ENCODE measurements around the gene NUDC. TPM values are rescaled to one million over a fixed set of nuclear protein-coding genes. Genes with fewer than 3 reads are reported as not detected.

Gene NUDC
- total and polyA plus RNA-seq, 9 of the 15 experiments (the other 6 are each of a cell fraction or from before 2014, with no cell fraction given), result 9.8 to 234 (median 149) TPM

DNA sequence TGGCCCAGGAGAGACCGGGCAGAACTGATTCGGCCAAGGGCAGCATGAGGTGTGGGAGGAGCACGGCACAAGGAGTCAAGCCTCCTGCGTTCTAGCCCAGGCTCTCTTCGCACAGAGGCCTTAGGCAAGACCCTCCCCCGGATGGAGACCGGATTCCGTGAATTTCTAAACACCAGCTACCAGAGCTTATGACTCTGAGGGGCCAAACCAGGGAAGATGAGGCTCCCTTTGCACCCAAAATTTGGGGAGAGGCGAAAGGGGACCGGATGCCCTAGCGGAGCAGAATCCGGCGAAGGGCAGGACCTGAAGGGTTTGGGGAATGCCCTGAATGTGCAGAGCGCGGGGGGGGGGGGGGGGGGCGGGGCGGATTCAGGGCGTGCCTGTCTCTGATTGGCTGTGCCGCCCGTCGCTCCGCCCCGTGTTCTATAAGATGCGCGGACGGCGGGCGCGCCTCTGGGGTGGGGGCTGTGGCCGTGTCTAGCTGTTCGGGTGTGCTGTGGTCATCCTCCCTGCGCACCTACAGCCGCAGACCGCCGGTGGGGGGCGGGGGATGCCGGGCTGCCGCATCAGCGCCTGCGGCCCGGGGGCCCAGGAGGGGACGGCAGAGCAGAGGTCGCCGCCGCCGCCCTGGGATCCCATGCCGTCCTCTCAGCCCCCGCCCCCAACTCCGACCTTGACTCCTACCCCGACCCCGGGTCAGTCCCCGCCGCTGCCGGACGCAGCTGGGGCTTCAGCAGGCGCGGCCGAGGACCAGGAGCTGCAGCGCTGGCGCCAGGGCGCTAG lies 71.9 kb downstream of the NUDC start, which contains the start of gene TRNP1 (continued):
- TF ChIP-seq, protein P1, sequence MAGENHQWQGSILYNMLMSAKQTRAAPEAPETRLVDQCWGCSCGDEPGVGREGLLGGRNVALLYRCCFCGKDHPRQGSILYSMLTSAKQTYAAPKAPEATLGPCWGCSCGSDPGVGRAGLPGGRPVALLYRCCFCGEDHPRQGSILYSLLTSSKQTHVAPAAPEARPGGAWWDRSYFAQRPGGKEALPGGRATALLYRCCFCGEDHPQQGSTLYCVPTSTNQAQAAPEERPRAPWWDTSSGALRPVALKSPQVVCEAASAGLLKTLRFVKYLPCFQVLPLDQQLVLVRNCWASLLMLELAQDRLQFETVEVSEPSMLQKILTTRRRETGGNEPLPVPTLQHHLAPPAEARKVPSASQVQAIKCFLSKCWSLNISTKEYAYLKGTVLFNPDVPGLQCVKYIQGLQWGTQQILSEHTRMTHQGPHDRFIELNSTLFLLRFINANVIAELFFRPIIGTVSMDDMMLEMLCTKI (IDR thresholded peaks at IDR 0.05; ENCODE audit: partially characterized antibody), result no peak
- no peak for TF ChIP-seq ZNF785 (CRISPR knock-in tag; IDR thresholded peaks at IDR 0.05)
- TF ChIP-seq MEF2D (tag; conservative IDR thresholded peaks at IDR 0.05; ENCODE audit: low read depth), result no peak
- TF ChIP-seq ZNF354B (CRISPR knock-in tag; IDR thresholded peaks at IDR 0.05), result no peak
- TF ChIP-seq DMBX1 (CRISPR knock-in tag; IDR thresholded peaks at IDR 0.05; ENCODE audit: borderline replicate concordance), result no peak
- peak; percentile 75; the same call in 1 of the 2 replicates for TF ChIP-seq CTBP1 (IDR thresholded peaks at IDR 0.05; ENCODE audit: borderline replicate concordance)
- TF ChIP-seq, protein P2, sequence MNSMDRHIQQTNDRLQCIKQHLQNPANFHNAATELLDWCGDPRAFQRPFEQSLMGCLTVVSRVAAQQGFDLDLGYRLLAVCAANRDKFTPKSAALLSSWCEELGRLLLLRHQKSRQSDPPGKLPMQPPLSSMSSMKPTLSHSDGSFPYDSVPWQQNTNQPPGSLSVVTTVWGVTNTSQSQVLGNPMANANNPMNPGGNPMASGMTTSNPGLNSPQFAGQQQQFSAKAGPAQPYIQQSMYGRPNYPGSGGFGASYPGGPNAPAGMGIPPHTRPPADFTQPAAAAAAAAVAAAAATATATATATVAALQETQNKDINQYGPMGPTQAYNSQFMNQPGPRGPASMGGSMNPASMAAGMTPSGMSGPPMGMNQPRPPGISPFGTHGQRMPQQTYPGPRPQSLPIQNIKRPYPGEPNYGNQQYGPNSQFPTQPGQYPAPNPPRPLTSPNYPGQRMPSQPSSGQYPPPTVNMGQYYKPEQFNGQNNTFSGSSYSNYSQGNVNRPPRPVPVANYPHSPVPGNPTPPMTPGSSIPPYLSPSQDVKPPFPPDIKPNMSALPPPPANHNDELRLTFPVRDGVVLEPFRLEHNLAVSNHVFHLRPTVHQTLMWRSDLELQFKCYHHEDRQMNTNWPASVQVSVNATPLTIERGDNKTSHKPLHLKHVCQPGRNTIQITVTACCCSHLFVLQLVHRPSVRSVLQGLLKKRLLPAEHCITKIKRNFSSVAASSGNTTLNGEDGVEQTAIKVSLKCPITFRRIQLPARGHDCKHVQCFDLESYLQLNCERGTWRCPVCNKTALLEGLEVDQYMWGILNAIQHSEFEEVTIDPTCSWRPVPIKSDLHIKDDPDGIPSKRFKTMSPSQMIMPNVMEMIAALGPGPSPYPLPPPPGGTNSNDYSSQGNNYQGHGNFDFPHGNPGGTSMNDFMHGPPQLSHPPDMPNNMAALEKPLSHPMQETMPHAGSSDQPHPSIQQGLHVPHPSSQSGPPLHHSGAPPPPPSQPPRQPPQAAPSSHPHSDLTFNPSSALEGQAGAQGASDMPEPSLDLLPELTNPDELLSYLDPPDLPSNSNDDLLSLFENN (IDR thresholded peaks at IDR 0.05; ENCODE audit: low read depth in 2 of 2, low read length in 2 of 2), result no peak
- TF ChIP-seq ZNF12 (CRISPR knock-in tag; IDR thresholded peaks at IDR 0.05), result no peak
- TF ChIP-seq KLF6 (CRISPR knock-in tag; IDR thresholded peaks at IDR 0.05; ENCODE audit: borderline replicate concordance), result no peak
- TF ChIP-seq CBX8 (IDR thresholded peaks at IDR 0.05; ENCODE audit: borderline replicate concordance, extremely low read depth, low read depth, low read length, poor library complexity, severe bottlenecking), result no peak
- no peak for TF ChIP-seq BACH1 (tag; IDR thresholded peaks at IDR 0.05)
- TF ChIP-seq, protein P3, sequence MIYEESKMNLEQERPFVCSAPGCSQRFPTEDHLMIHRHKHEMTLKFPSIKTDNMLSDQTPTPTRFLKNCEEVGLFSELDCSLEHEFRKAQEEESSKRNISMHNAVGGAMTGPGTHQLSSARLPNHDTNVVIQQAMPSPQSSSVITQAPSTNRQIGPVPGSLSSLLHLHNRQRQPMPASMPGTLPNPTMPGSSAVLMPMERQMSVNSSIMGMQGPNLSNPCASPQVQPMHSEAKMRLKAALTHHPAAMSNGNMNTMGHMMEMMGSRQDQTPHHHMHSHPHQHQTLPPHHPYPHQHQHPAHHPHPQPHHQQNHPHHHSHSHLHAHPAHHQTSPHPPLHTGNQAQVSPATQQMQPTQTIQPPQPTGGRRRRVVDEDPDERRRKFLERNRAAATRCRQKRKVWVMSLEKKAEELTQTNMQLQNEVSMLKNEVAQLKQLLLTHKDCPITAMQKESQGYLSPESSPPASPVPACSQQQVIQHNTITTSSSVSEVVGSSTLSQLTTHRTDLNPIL (CRISPR knock-in tag; IDR thresholded peaks at IDR 0.05), result no peak
- no peak for TF ChIP-seq ZNF644 (tag; IDR thresholded peaks at IDR 0.05; ENCODE audit: low read depth)
- TF ChIP-seq THRA (IDR thresholded peaks at IDR 0.05), result no peak
- peak; percentile 68 for TF ChIP-seq POLR2A (conservative IDR thresholded peaks at IDR 0.05)
- peak; percentile 99 for TF ChIP-seq PCBP1 (IDR thresholded peaks at IDR 0.05; ENCODE audit: low read depth, low read length, poor library complexity, severe bottlenecking)
- no peak for TF ChIP-seq GABPA (tag; conservative IDR thresholded peaks at IDR 0.05; ENCODE audit: low read depth)
- TF ChIP-seq KLF13 (tag; IDR thresholded peaks at IDR 0.05; ENCODE audit: borderline replicate concordance, low read depth), result no peak
- TF ChIP-seq, protein P4, sequence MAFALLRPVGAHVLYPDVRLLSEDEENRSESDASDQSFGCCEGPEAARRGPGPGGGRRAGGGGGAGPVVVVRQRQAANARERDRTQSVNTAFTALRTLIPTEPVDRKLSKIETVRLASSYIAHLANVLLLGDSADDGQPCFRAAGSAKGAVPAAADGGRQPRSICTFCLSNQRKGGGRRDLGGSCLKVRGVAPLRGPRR (CRISPR knock-in tag; IDR thresholded peaks at IDR 0.05), result no peak
